HepG2 (cell line): ENCODE results near the gene KIAA2012. TPM values are rescaled to one million over a fixed set of nuclear protein-coding genes. Genes with fewer than 3 reads are reported as not detected.
A peak's percentile ranks its signal among the peaks of the same experiment; 100 is the strongest.

ENCODE experiments used
- HES4 ChIP-seq: sonication (generic); formaldehyde crosslinking; IDR thresholded peaks from 2 replicates; pipeline ENCODE4 v1.9.0; 2021; ENCODE audit warnings: mild to moderate bottlenecking, missing genetic modification reagents, borderline replicate concordance
- IRF1 ChIP-seq: sonication (generic); formaldehyde crosslinking; IDR thresholded peaks from 2 replicates; pipeline ENCODE4 v1.4.0; 2020; ENCODE audit warnings: low read depth, mild to moderate bottlenecking, missing genetic modification reagents
- IRX3 ChIP-seq: sonication (generic); formaldehyde crosslinking; IDR thresholded peaks from 2 replicates; pipeline ENCODE4 v1.8.1; 2023; ENCODE audit warnings: mild to moderate bottlenecking, low read depth, missing genetic modification reagents, borderline replicate concordance
- KDM1A ChIP-seq: IDR thresholded peaks from 2 replicates; pipeline ENCODE4 v1.6.1; 2016; ENCODE audit warnings: missing compliant biosample characterization
- MED13 ChIP-seq: sonication (generic); formaldehyde crosslinking; IDR thresholded peaks from 2 replicates; pipeline ENCODE4 v1.5.0; 2020; ENCODE audit warnings: missing genetic modification reagents
- MTF1 ChIP-seq: sonication (generic); formaldehyde crosslinking; IDR thresholded peaks from 2 replicates; pipeline ENCODE4 v1.5.0; 2020; ENCODE audit warnings: missing genetic modification reagents
- NFE2L2 ChIP-seq: fragments of 150-350 bp; IDR thresholded peaks from 2 replicates; pipeline ENCODE4 v1.6.1; 2014; ENCODE audit warnings: low read length
- PPARG ChIP-seq: conservative IDR thresholded peaks from 2 replicates; pipeline ENCODE4 v1.6.1; 2016; ENCODE audit warnings: missing biosample characterization, missing genetic modification reagents
- RARA ChIP-seq: IDR thresholded peaks from 2 replicates; pipeline ENCODE4 v1.6.1; 2016; ENCODE audit warnings: missing genetic modification reagents, missing compliant biosample characterization
- REPIN1 ChIP-seq: sonication (generic); formaldehyde crosslinking; IDR thresholded peaks from 2 replicates; pipeline ENCODE4 v1.8.0; 2022; ENCODE audit warnings: missing genetic modification reagents, low read depth, mild to moderate bottlenecking, borderline replicate concordance
- SRSF9 ChIP-seq: fragments of 200-400 bp; formaldehyde crosslinking; IDR thresholded peaks from 2 replicates; pipeline ENCODE4 v1.6.1; 2018; ENCODE audit warnings: borderline replicate concordance, mild to moderate bottlenecking, low read depth, low read length; ENCODE audit not compliant: insufficient read depth, poor library complexity, severe bottlenecking
- YEATS4 ChIP-seq: sonication (generic); formaldehyde crosslinking; IDR thresholded peaks from 2 replicates; pipeline ENCODE4 v1.4.0; 2020; ENCODE audit warnings: missing genetic modification reagents, borderline replicate concordance
- ZBTB42 ChIP-seq: sonication (generic); formaldehyde crosslinking; IDR thresholded peaks from 2 replicates; pipeline ENCODE4 v1.5.0; 2020; ENCODE audit warnings: mild to moderate bottlenecking, missing genetic modification reagents
- ZBTB7B ChIP-seq: sonication (generic); formaldehyde crosslinking; IDR thresholded peaks from 2 replicates; pipeline ENCODE4 v1.4.0; 2020; ENCODE audit warnings: missing genetic modification reagents
- ZNF136 ChIP-seq: sonication (generic); formaldehyde crosslinking; IDR thresholded peaks from 2 replicates; pipeline ENCODE4 v1.8.1; 2022; ENCODE audit warnings: low read depth, mild to moderate bottlenecking, moderate library complexity, missing genetic modification reagents
- ZNF143 ChIP-seq: sonication (generic); formaldehyde crosslinking; IDR thresholded peaks from 2 replicates; pipeline ENCODE4 v1.4.0; 2020; ENCODE audit warnings: missing genetic modification reagents
- ZNF350 ChIP-seq: sonication (generic); formaldehyde crosslinking; IDR thresholded peaks from 2 replicates; pipeline ENCODE4 v1.4.0; 2020; ENCODE audit warnings: mild to moderate bottlenecking, low read depth, missing genetic modification reagents, borderline replicate concordance
- ZNF556 ChIP-seq: sonication (generic); formaldehyde crosslinking; IDR thresholded peaks from 2 replicates; pipeline ENCODE4 v1.4.0; 2020; ENCODE audit warnings: mild to moderate bottlenecking, missing genetic modification reagents, borderline replicate concordance
- polyA plus RNA-seq, 8 experiments: library from polyadenylated mRNA; depleted of rRNA in 3 of 8; stranded (reverse) in 7 of 8; unstranded in 1 of 8; fragments of >200 nt; fragmentation: Illumina TruSeq in 4 of 8; extraction: Trizol in 4 of 8; gene quantifications; 2 replicates each; pipeline versions ENCODE4 v1.2.1 to v1.2.3, GENCODE V29; 2011 to 2016; ENCODE audit warnings: low read depth in 4 of 8, missing spikeins in 1 of 8, mixed read lengths in 1 of 8; ENCODE audit not compliant: insufficient read depth in 1 of 8
- total RNA-seq, 5 experiments: library from RNA; depleted of rRNA; stranded (reverse); fragments of >200 nt; fragmentation: Illumina TruSeq; extraction: Trizol; gene quantifications; 2 replicates each; pipeline ENCODE4 v1.2.3, GENCODE V29; 2016; ENCODE audit warnings: low read depth in 1 of 5
- TF ChIP-seq, protein P1 (sequence below): sonication (generic); formaldehyde crosslinking; IDR thresholded peaks from 2 replicates; pipeline ENCODE4 v1.4.0; 2020; ENCODE audit warnings: mild to moderate bottlenecking, missing genetic modification reagents
- TF ChIP-seq, protein P2 (sequence below): sonication (generic); formaldehyde crosslinking; IDR thresholded peaks from 2 replicates; pipeline ENCODE4 v1.8.0; 2022; ENCODE audit warnings: mild to moderate bottlenecking, missing genetic modification reagents; ENCODE audit not compliant: insufficient replicate concordance
- TF ChIP-seq, protein P3 (sequence below): sonication (generic); formaldehyde crosslinking; IDR thresholded peaks from 2 replicates; pipeline ENCODE4 v1.5.0; 2020; ENCODE audit warnings: mild to moderate bottlenecking, missing genetic modification reagents
- TF ChIP-seq, protein P4 (sequence below): sonication (generic); formaldehyde crosslinking; conservative IDR thresholded peaks from 2 replicates; pipeline ENCODE4 v1.8.0; 2022; ENCODE audit warnings: missing genetic modification reagents

The KIAA2012 gene
- total and polyA plus RNA-seq, 2 of the 13 experiments (the other 11 are each of a cell fraction or from before 2014, with no cell fraction given): not detected

DNA sequence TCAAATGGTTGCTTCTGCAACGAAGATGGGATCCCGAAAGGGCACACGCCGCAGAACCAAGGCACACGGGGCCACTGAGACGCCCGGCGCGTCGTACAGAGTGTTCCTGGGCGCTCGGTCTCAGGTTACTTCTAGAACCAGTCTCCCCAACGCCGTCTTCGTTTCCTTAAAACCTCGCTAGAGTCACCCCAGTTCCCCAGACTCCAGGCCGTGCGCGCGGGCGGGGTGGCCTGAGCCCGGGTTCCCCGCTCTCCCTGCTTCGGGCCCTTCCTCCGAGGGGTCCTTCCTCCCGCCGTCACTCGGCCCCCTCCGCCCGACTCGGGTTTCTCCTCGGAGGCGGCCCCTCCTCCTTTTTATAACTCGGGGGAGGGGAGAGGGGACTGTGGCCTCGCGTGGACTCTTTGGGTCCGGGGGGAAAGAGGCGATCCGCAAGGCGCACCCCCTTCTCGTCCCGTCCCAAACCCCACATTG, 40.2 kb upstream of the KIAA2012 start (continued):
- no peak for TF ChIP-seq IRX3 (CRISPR knock-in tag)
- TF ChIP-seq ZNF350 (CRISPR knock-in tag): no peak
- no peak for TF ChIP-seq ZBTB7B (CRISPR knock-in tag)
- TF ChIP-seq KDM1A (CRISPR knock-in tag): no peak
- TF ChIP-seq ZBTB42 (CRISPR knock-in tag): no peak
- no peak for TF ChIP-seq ZNF136 (CRISPR knock-in tag)
- no peak for TF ChIP-seq RARA (CRISPR knock-in tag)
- TF ChIP-seq IRF1 (CRISPR knock-in tag): no peak
- TF ChIP-seq SRSF9: no peak
- TF ChIP-seq MTF1 (CRISPR knock-in tag): no peak
- no peak for TF ChIP-seq ZNF556 (CRISPR knock-in tag)
- TF ChIP-seq, protein P1, sequence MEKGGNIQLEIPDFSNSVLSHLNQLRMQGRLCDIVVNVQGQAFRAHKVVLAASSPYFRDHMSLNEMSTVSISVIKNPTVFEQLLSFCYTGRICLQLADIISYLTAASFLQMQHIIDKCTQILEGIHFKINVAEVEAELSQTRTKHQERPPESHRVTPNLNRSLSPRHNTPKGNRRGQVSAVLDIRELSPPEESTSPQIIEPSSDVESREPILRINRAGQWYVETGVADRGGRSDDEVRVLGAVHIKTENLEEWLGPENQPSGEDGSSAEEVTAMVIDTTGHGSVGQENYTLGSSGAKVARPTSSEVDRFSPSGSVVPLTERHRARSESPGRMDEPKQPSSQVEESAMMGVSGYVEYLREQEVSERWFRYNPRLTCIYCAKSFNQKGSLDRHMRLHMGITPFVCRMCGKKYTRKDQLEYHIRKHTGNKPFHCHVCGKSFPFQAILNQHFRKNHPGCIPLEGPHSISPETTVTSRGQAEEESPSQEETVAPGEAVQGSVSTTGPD (CRISPR knock-in tag): no peak
- no peak for TF ChIP-seq PPARG (CRISPR knock-in tag)
- 0 out of 2 replicates have a peak, but pooled peaks have one; percentile 32 for TF ChIP-seq MED13 (CRISPR knock-in tag)
- TF ChIP-seq YEATS4 (CRISPR knock-in tag): no peak
- TF ChIP-seq HES4: no peak
- TF ChIP-seq, protein P2, sequence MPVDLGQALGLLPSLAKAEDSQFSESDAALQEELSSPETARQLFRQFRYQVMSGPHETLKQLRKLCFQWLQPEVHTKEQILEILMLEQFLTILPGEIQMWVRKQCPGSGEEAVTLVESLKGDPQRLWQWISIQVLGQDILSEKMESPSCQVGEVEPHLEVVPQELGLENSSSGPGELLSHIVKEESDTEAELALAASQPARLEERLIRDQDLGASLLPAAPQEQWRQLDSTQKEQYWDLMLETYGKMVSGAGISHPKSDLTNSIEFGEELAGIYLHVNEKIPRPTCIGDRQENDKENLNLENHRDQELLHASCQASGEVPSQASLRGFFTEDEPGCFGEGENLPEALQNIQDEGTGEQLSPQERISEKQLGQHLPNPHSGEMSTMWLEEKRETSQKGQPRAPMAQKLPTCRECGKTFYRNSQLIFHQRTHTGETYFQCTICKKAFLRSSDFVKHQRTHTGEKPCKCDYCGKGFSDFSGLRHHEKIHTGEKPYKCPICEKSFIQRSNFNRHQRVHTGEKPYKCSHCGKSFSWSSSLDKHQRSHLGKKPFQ (CRISPR knock-in tag): no peak
- TF ChIP-seq ZNF143 (CRISPR knock-in tag): no peak
- TF ChIP-seq REPIN1 (CRISPR knock-in tag): no peak
- TF ChIP-seq, protein P3, sequence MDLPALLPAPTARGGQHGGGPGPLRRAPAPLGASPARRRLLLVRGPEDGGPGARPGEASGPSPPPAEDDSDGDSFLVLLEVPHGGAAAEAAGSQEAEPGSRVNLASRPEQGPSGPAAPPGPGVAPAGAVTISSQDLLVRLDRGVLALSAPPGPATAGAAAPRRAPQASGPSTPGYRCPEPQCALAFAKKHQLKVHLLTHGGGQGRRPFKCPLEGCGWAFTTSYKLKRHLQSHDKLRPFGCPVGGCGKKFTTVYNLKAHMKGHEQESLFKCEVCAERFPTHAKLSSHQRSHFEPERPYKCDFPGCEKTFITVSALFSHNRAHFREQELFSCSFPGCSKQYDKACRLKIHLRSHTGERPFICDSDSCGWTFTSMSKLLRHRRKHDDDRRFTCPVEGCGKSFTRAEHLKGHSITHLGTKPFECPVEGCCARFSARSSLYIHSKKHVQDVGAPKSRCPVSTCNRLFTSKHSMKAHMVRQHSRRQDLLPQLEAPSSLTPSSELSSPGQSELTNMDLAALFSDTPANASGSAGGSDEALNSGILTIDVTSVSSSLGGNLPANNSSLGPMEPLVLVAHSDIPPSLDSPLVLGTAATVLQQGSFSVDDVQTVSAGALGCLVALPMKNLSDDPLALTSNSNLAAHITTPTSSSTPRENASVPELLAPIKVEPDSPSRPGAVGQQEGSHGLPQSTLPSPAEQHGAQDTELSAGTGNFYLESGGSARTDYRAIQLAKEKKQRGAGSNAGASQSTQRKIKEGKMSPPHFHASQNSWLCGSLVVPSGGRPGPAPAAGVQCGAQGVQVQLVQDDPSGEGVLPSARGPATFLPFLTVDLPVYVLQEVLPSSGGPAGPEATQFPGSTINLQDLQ (CRISPR knock-in tag): no peak
- no peak for TF ChIP-seq NFE2L2
- TF ChIP-seq, protein P4, sequence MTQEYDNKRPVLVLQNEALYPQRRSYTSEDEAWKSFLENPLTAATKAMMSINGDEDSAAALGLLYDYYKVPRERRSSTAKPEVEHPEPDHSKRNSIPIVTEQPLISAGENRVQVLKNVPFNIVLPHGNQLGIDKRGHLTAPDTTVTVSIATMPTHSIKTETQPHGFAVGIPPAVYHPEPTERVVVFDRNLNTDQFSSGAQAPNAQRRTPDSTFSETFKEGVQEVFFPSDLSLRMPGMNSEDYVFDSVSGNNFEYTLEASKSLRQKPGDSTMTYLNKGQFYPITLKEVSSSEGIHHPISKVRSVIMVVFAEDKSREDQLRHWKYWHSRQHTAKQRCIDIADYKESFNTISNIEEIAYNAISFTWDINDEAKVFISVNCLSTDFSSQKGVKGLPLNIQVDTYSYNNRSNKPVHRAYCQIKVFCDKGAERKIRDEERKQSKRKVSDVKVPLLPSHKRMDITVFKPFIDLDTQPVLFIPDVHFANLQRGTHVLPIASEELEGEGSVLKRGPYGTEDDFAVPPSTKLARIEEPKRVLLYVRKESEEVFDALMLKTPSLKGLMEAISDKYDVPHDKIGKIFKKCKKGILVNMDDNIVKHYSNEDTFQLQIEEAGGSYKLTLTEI: no peak
